ENCODE measurements around the gene SHROOM1.

SHROOM1 gene

DNA sequence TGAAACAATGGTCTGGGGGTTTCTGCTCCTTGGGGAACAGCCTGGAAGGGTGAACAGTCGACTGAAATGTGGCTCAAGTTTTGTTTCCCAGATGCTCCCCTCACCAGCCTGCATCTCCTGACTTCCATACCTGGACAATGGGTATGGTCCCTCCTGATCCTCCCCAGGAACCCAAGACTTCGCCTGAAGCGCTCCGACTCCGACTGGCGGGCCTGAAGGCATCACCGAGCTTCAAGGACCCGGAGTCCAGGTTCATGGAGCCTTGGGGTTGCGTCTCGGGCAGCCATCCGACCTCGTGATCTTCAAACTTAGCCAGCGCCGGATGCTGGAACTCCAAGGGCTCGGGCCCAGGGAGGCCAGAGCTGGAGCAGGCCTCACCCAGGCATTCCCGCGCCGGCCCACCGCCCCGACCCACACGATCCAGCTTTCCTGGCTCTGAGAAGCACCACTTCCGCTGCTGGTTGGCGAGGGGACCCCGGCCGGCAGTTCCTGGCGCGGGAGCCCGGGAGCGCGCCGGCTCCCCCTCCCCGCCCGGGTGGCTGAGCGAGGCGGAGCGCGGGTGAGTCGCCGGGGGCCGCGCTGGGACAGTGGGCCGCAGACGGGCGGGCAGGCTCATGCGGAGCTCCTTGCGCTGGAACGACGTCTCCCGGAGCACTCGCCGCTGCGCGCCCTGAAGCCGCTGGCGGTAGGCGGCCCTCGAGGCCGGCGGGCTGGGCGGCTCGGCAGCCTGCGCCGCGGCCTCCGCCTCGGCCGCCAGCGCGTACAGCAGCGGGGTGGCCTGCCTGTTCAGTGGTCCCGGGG is 5.2 kb downstream of the SHROOM1 start:
- DNase-seq: no peak

GRCh38 chr5:132824426-132824825 is 6.0 kb downstream of the SHROOM1 start:
- DNase-seq: no peak

DNA sequence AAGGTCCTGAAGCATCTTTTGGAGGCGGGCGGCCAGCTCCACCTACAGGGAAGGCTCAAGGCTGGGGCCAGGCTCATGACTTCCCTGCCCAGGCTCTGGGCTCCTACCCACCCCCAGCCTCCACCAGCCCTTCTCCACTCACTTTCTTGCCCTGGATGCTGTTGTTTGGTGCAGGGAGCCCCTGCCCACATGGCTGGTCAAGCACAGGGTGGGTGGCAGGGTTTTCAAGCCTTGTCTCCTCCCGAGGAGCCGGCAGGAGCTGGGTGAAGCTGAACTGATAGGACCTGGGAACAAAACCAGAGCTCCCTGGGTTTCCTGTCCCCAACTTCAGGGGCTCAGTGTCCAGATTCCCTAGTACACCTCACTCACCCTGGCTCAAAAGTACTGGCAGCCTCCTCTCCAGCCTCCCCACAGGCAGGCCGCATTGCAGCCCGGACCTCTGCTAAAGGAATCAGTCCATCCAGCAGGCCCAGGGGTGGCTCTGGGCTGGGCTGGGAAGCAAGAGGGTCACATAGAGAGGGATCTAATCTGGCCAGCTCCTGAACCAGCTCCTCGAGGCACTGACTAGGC is 6.9 kb downstream of the SHROOM1 start:
- DNase-seq: no peak

DNA sequence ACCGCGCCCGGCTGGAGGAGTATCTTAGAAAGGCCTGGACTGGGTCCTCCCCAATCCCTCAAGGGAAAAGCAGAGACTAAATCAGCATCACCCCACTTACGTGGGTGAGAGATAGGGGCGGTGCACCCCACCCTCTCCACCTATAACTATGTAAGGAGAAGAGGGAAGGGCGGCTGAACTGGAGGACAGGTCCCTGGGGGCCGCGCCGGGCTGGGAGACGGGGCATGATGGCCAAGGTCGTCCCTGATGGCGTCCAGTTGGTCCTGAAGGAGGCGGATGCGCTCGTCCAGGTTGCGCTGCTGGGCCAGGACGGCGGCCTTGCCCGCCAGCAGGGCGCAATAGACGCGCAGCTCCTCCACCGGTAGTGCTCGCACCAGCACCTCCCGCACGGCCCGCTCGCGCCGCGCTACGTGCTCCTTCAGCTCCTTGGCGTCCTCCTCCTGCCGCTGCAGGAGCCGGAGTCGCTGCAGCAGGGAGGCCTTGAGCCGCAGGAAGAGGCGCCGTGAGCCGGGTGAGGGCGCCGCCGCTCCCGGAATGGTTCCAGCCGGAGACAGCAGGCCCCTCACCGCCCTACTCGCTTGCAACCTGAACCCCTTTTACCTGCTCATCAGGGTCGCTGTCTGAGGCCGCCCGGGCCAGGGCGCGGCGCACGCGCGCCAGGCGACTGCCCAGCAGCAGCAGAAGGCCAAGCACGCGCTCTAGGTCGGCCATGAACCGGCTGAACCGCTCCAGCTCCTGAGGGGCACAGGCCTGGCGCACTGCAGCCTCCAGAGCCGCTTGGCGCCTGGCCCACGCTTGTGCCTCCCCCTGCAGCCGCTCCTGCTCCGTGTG is 7.6 kb downstream of the SHROOM1 start:
- peak in 25 of 56 donors; percentile 17 to 72 (median 44) for DNase-seq

DNA sequence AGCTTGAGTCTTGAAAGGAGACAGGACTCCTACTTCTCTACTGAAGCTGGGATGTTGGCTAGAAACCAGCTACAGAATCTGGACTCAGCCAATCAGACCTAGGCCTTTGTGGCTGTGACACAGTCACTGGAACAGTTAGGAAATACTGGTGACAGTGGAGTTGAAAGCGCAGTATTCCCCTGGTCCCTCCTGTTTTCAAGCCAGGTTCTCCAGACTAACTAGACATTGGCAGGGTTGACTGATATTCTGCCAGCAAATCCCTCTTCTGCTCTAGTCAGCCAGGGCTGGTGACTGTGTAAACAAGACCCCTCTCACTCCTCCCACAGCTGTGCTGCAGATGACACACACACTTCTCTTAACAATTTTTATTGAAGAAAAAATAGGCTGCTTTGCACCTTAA is 8.7 kb downstream of the SHROOM1 start:
- DNase-seq: peak in 40 of 56 donors; percentile 19 to 74 (median 52)

GRCh38 chr5:132821350-132821749 is 9.1 kb downstream of the SHROOM1 start:
- peak in 12 of 56 donors; percentile 26 to 70 (median 62) for DNase-seq

GRCh38 chr5:132820162-132820754 is 10.2 kb downstream of the SHROOM1 start:
- DNase-seq: peak; percentile 26 to 97 (median 89)

- DNase-seq: peak in 34 of 56 donors; percentile 21 to 84 (median 57)
These were observed 11.0 kb downstream of the SHROOM1 start for GRCh38 chr5:132819468-132819867.

- no peak for DNase-seq
These were observed 13.4 kb downstream of the SHROOM1 start for GRCh38 chr5:132817011-132817410.

DNA sequence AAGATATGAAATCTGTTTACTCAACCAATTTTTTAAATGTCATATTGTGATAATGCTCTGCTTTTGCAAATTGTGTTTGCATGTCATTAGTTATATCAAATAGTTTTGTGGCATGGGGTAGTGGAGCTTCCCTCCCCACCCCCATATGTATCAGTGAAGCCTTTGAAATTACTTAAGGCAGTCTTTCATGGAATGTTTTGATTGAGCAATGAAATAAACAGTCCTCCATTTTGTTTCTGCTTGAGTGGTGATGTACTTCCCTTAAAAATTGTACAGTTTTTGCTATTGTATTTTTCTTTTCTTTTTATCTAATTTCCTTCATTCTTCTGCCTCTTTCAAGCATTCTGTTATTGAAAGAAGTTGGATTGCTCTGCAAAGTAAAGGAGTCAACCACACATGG is 13.9 kb downstream of the SHROOM1 start:
- DNase-seq: no peak

GRCh38 chr5:132816083-132816482 is 14.4 kb downstream of the SHROOM1 start:
- DNase-seq: no peak

GRCh38 chr5:132815454-132815853 is 15.0 kb downstream of the SHROOM1 start:
- DNase-seq: no peak

DNA sequence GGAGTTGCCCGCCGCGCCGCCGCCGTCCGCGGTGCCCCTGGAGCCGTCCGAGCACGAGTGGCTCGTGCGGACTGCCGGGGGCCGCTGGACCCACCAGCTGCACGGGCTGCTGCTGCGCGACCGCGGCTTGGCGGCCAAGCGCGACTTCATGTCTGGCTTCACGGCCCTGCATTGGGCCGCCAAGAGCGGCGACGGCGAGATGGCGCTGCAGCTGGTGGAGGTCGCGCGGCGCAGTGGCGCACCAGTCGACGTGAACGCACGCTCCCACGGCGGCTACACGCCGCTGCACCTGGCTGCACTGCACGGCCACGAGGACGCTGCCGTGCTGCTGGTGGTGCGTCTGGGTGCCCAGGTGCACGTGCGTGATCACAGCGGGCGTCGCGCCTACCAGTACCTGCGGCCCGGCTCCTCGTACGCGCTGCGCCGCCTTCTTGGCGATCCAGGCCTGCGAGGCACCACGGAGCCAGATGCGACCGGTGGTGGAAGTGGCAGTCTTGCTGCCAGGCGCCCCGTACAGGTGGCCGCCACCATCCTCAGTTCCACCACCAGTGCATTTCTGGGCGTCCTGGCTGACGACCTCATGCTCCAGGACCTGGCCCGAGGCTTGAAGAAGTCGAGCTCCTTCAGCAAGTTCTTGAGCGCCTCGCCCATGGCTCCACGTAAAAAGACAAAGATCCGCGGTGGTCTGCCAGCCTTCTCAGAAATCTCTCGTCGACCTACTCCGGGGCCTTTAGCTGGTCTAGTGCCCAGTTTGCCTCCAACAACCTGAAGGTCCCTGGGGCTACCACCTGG is 15.7 kb downstream of the SHROOM1 start:
- DNase-seq: peak in 6 of 56 donors; percentile 45 to 70 (median 56)

- peak in 41 of 56 donors; percentile 32 to 83 (median 62) for DNase-seq
These were observed 16.6 kb downstream of the SHROOM1 start for GRCh38 chr5:132813599-132814502.

GRCh38 chr5:132812781-132813598 is 17.5 kb downstream of the SHROOM1 start, which contains the start of gene SOWAHA:
Gene SOWAHA, plus strand, starts transcription at chr5:132813302. Its CDS starts 320 bp downstream, at chr5:132813622.
- peak in 47 of 56 donors; percentile 22 to 91 (median 69) for DNase-seq

DNA sequence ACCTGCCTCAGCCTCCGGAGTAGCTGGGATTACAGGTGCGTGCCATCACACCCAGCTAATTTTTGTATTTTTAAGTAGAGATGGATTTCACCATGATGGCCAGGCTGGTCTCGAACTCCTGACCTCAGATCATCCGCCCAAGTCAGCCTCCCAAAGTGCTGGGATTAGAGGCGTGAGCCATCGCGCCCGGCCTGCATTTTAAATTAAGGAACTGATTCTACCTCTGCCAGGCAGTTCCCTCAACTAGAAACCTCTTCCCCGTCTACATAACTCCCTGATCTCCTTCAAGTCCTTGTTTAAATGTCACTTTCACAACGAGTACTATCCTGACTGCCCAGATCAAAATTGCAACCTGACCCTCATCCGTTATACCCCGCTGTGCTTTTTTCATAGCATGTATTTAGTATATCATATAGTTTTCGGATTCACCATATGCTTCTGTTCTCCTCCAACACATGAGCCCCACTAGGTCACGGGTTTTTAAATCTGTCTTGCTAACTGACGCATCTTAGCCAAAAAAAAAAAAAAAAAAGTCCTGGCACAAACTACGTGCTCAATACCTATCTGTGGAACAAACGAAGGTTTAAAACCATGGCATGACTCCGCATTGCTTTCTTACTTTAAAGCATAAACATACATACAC is 18.2 kb downstream of the SHROOM1 start:
- no peak for DNase-seq

DNA sequence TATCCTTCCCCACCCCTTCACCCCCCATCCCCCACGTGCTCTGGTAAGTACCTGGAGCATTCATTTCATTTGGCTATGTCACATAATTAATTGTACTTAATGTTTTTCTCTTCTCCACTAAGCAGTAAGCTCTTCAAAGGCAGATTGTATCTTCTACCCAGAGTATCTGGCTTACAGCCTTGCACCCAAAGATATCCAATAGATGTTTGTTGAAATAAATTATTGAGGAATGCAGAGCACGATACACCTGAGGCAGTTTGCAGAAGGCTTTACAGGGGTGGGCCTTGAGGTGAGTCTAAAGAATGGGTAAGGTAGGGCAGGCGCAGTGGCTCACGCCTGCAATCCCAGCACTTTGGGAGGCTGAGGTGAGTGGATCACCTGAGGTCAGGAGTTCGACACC is 19.8 kb downstream of the SHROOM1 start:
- no peak for DNase-seq

DNA sequence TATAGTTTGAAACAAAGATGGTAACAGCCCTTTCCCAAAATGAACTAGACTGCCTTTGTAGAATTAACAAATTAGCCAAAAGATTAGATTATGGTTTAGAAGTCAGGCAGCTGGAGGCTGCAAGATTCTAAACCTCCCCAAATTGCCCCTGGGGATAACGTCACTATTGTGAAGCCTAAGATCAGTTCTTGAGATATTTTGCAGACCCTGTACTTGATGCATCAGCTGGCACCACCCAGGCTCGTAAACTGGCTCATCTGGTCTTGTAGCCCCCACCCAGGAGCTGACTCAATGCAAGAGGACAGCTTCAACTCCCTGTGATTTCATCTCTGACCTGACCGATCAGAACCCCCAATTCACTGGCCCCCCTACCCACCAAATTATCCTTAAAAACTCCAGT is 21.6 kb downstream of the SHROOM1 start:
- DNase-seq: no peak
